Neural progenitor cell (in vitro differentiated cells): ENCODE measurements around the gene HHEX.

ENCODE experiments used
- EZH2 ChIP-seq: fragments of 200-600 bp; sonication (generic); IDR thresholded peaks from 2 replicates; pipeline ENCODE4 v1.6.1; 2017; ENCODE audit warnings: antibody characterized with exemption, mild to moderate bottlenecking, moderate library complexity
- TF ChIP-seq, protein P1 (sequence below): fragments of 200-600 bp; sonication (generic); IDR thresholded peaks from 2 replicates; pipeline ENCODE4 v1.5.1; 2017; ENCODE audit warnings: antibody characterized with exemption, mild to moderate bottlenecking

DNA sequence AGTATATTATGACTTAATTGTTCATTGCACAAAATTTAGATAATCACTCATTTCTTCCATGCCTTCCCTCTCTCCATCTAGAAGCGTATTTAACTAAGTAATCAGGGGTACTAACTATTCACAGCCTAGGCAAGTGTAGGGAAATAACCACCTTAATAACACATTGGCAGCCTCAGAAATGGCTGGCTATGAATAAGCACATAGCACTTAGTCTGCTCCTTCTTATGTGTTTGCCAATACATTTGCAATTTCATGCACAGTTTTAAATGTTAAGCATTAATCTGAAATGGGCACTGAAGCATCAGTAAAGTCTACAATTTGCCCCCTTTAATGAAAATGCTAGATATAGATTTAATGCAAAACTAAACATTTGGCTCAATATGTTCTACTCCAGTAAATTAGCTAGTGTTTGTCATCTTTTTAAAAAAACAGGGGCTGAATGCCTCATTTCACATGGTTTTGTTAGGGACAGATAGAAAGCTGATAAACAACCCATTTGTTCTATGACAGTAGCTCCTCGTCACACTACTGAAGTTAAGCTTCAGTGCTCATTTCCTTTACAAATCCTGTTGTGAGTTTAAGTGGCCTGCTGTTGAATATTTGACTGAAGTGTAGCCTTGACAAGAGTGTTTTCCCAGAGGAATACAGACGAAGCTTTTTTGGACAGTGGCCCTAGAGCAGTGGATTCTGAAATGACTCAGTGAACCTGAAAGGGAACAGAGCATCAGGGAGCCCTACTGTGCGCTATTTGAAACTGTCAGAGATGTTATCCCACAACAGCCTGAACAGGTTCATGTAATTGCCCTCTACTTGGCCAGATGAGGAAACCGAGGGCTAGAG is 30.5 kb downstream of the HHEX start:
- TF ChIP-seq, protein P1, sequence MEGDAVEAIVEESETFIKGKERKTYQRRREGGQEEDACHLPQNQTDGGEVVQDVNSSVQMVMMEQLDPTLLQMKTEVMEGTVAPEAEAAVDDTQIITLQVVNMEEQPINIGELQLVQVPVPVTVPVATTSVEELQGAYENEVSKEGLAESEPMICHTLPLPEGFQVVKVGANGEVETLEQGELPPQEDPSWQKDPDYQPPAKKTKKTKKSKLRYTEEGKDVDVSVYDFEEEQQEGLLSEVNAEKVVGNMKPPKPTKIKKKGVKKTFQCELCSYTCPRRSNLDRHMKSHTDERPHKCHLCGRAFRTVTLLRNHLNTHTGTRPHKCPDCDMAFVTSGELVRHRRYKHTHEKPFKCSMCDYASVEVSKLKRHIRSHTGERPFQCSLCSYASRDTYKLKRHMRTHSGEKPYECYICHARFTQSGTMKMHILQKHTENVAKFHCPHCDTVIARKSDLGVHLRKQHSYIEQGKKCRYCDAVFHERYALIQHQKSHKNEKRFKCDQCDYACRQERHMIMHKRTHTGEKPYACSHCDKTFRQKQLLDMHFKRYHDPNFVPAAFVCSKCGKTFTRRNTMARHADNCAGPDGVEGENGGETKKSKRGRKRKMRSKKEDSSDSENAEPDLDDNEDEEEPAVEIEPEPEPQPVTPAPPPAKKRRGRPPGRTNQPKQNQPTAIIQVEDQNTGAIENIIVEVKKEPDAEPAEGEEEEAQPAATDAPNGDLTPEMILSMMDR = no peak
- no peak for TF ChIP-seq EZH2
